ENCODE measurements around the gene GUK1. TPM values are rescaled to one million over a fixed set of nuclear protein-coding genes. Genes with fewer than 3 reads are reported as not detected.

GUK1 gene
- total RNA-seq, 4 donors from 2014 or later: 206 to 232 (median 224) TPM

DNA sequence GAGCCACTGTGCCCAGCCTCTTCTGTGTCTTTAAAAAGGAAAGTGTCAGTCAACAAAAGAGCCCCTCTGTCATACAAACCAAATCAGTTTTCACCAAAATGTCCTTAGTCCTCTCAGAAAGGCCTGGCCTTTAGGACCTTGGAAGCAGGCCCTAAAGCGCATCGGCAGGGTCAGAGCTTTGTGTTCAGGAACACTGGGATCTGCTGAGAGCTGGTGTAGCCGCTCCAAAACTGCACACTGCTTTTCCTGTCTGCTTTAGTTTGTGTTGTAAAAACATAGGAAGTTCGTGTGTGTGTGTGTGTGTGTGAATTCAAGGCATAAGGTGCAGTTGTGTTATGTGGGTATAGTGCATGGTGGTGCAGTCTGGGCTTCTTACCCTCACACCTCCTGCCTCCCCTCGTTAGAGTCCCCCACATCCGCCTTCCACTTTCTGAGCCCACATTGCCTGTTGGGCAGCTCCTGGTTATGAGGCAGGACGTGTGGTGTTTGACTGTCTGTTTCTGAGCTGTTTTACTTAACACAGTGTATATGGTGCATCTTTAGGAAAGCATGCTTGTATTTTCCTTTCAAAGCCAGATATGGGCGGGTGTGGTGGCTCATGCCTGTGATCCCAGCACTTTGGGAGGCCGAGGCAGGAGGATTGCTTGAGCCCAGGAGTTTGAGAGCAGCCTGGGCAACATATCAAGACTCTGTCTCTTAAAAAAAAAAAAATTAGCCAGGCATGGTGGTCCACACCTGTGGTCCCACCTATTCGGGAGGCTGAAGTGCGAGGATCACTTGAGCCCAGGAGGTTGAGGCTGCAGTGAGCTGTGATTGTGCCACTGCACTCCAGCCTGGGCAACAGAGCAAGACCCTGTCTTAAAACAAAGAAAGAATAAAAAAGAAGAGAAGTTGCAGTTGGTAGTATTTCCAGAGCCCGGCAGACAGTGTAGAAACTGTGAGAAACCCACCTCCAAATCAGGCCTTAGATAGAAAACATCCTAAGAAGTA, 37.9 kb downstream of the GUK1 start:
- TF ChIP-seq POLR2A (IDR thresholded peaks at IDR 0.05): no peak
- no peak for TF ChIP-seq CTCF (IDR thresholded peaks at IDR 0.05)
- DNase-seq: peak in 1 of 3 donors; percentile 13
- Histone ChIP-seq H3K9me3 (no peaks in the 10 kb centered on the region), H3K27me3 (no peaks in the 10 kb centered on the region), H3K4me1 (peaks cover 0 to 4% (median 0%) of the 10 kb centered on the region in 4 donors), H3K4me3 (no peak overlapping the region), H3K27ac (peak overlapping the region in 2 of 4 donors; percentile 58 to 64), H3K36me3 (peaks cover 0 to 13% (median 0%) of the 10 kb centered on the region in 3 donors)

- Histone ChIP-seq H3K27ac (peak overlapping the region in 1 of 4 donors; percentile 58), H3K36me3 (peaks cover 0 to 13% (median 0%) of the 10 kb centered on the region in 3 donors), H3K4me1 (no peaks in the 10 kb centered on the region), H3K9me3 (no peaks in the 10 kb centered on the region), H3K4me3 (no peak overlapping the region), H3K27me3 (no peaks in the 10 kb centered on the region)
- DNase-seq: peak in 1 of 3 donors; percentile 40
- TF ChIP-seq POLR2A (IDR thresholded peaks at IDR 0.05) (no peak), CTCF (IDR thresholded peaks at IDR 0.05) (no peak)
Observed at GRCh38 chr1:228178737-228179684, 38.9 kb downstream of the GUK1 start.

DNA sequence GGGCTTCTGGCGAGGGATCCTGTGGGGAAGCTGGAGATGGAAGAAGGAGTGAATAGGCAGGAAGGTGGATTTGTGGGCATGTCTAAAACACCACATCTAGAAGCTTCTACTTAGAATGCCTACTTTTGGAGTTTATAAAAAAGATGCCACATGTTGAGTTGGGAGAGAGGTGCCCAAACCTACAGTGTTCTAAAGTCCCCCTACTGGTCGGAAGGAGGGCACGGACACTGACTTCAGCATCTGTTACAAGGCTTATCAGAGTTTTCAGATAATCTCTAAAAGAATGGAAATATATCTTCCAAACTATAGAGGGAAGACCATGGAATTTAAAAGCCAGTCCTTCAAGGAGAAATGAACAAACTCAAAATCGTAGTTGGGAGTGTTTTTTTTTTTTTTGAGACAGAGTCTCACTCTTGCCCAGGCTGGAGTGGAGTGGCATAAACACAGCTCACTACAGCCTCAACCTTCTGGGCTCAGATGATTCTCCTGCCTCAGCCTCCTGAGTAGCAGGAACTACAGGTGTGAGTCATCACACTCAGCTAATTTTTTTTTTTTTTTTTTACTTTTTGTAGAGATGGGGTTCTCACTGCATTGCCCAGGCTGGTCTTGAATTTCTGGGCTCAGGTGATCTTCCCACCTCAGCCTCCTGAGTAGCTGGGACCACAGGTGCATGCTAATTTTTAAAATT, 40.3 kb downstream of the GUK1 start:
- Histone ChIP-seq H3K9me3 (no peaks in the 10 kb centered on the region), H3K4me3 (no peak overlapping the region), H3K27me3 (no peaks in the 10 kb centered on the region), H3K4me1 (no peaks in the 10 kb centered on the region), H3K36me3 (peaks cover 0 to 3% (median 0%) of the 10 kb centered on the region in 3 donors), H3K27ac (no peak overlapping the region)
- DNase-seq: peak in 1 of 3 donors; percentile 38
- TF ChIP-seq CTCF (IDR thresholded peaks at IDR 0.05): no peak
- TF ChIP-seq POLR2A (IDR thresholded peaks at IDR 0.05): no peak

DNA sequence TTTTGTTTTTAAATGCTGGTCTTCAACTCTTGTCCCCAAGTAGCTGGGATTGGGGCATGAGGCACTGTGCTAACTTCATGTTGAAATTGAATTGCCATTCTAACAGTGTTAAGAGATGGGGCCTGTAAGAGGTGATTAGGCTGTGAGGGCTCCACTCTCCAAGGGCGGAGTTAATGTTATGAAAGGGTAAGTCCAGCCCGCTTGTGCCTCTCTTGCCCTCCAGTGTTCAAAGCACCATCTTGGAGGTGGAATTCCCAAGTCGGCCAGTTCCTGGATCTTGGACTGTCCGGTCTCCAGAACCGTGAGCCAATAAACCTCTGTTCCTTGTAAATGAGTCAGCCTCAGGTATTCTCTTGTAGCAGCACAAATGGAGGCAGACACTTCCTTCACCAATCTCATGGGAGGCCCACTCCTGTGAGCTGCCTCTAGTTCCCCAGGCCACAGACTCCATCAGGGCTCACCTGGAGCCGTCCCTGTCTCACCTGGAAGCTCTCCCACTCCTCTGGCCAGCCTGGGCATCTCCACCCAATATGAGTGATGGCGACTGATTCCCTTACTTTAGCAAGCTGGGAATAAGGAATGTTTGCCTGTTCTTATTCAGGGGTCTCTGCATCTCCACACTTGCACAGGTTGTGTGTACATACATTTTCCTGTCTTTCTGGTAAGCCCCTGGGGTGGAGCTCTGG, 41.0 kb downstream of the GUK1 start:
- no peak overlapping the region for H3K4me3 ChIP-seq
- H3K9me3 ChIP-seq: no peaks in the 10 kb centered on the region
- H3K27me3 ChIP-seq: no peaks in the 10 kb centered on the region
- TF ChIP-seq CTCF (IDR thresholded peaks at IDR 0.05) (no peak), POLR2A (IDR thresholded peaks at IDR 0.05) (no peak)
- no peak overlapping the region for H3K27ac ChIP-seq
- H3K4me1 ChIP-seq: no peaks in the 10 kb centered on the region
- peak in 1 of 3 donors; percentile 30 for DNase-seq
- H3K36me3 ChIP-seq: no peaks in the 10 kb centered on the region

Data from Peyer's patch (tissue), 4 donors.